GM18507 (cell line): ENCODE results near the gene NOB1.
"Not testable (repeated sequence)": the region's sequence is repeated elsewhere in the genome, so short reads cannot be mapped to it uniquely, and the experiment has no call there.

Source experiments
- DNase-seq: peaks from one replicate; pipeline ENCODE4 v3.0.0; 2011; ENCODE audit warnings: low read depth; ENCODE audit not compliant: insufficient read length; ENCODE audit errors: extremely low spot score
- FAIRE-seq: peaks from 2 replicates; lab custom pipeline; 2011; peaks lifted over from hg19 to GRCh38; lab: Jason Lieb, UNC

The NOB1 gene

GRCh38 chr16:69762814-69763598 lies 8.3 kb upstream of the NOB1 start:
- peak; percentile 64 for FAIRE-seq
- DNase-seq, result no peak

GRCh38 chr16:69761983-69762813 lies 7.5 kb upstream of the NOB1 start, which contains the start of gene WWP2:
Gene WWP2 (plus strand): TSS chr16:69762332. CDS start chr16:69787011, 24,679 bp downstream.
- DNase-seq (peak; percentile 67), FAIRE-seq (peak; percentile 26)

- FAIRE-seq, DNase-seq: not testable (repeated sequence)
Observed at GRCh38 chr16:69757375-69757774, 2.6 kb upstream of the NOB1 start.

- FAIRE-seq (no peak), DNase-seq (no peak)
Observed at GRCh38 chr16:69756705-69757104, 2.0 kb upstream of the NOB1 start.

- FAIRE-seq (no peak), DNase-seq (no peak)
Observed at GRCh38 chr16:69754143-69754468, 620 bp downstream of the NOB1 start.

GRCh38 chr16:69748694-69749345 lies 5.9 kb downstream of the NOB1 start:
- DNase-seq (no peak), FAIRE-seq (no peak)

- no peak for FAIRE-seq
- DNase-seq, result no peak
Observed at GRCh38 chr16:69747115-69747514, 7.6 kb downstream of the NOB1 start.

- DNase-seq (no peak), FAIRE-seq (no peak)
Observed at GRCh38 chr16:69745959-69746358, 8.8 kb downstream of the NOB1 start.

GRCh38 chr16:69745232-69745612 lies 9.5 kb downstream of the NOB1 start:
- FAIRE-seq, result no peak
- no peak for DNase-seq

GRCh38 chr16:69744363-69745231 lies 10.1 kb downstream of the NOB1 start:
- no peak for DNase-seq
- FAIRE-seq, result no peak

- no peak for FAIRE-seq
- no peak for DNase-seq
Observed at GRCh38 chr16:69741951-69742904, 12.5 kb downstream of the NOB1 start.

GRCh38 chr16:69741519-69741918 lies 13.2 kb downstream of the NOB1 start:
- no peak for DNase-seq
- FAIRE-seq, result no peak

- DNase-seq, result no peak
- no peak for FAIRE-seq
Observed at GRCh38 chr16:69732101-69732500, 22.6 kb downstream of the NOB1 start.

- DNase-seq, FAIRE-seq: not testable (repeated sequence)
Observed at GRCh38 chr16:69731280-69731679, 23.4 kb downstream of the NOB1 start.

GRCh38 chr16:69729030-69729429 lies 25.7 kb downstream of the NOB1 start:
- FAIRE-seq, DNase-seq: not testable (repeated sequence)

GRCh38 chr16:69727916-69728270 lies 26.8 kb downstream of the NOB1 start:
- FAIRE-seq, result no peak

GRCh38 chr16:69726313-69727060 lies 28.2 kb downstream of the NOB1 start, which contains the start of gene NQO1:
Gene NQO1 (minus strand): TSS chr16:69726560. CDS start chr16:69726439, 121 bp downstream.
- FAIRE-seq (peak; percentile 90), DNase-seq (peak; percentile 95)

More at GRCh38 chr16:69727916-69728270, 26.8 kb downstream of the NOB1 start:
- no peak for DNase-seq
